A549 (cell line): ENCODE data around the gene MUC5B. TPM values are rescaled to one million over a fixed set of nuclear protein-coding genes. Genes with fewer than 3 reads are reported as not detected.

Experiments
- ATAC-seq, 2 experiments: fragments of 200-7000 bp in 1 of 2; fragments of >200 bp in 1 of 2; cut with Nextera tagmentation in 1 of 2; cut with Tn5 transposase in 1 of 2; 3 replicates each; pipeline versions ENCODE4 v1.8.0 to v1.9.1; 2018 to 2020; ENCODE audit warnings: mild to moderate bottlenecking in 1 of 2, moderate library complexity in 1 of 2
- CTCF ChIA-PET: fragments of 300-600 bp; sonication (Branson Sonifier 250); formaldehyde crosslinking; extraction: SDS; loops from one replicate; lab custom pipeline; 2021; ENCODE audit warnings: antibody characterized with exemption, inconsistent platforms; lab: Yijun Ruan, JAX
- POLR2A ChIA-PET: fragments of 350-600 bp; formaldehyde crosslinking; extraction: SDS; loops from one replicate; lab custom pipeline; 2021; ENCODE audit warnings: antibody characterized with exemption, inconsistent platforms; lab: Yijun Ruan, JAX
- DNase-seq, 2 experiments: peaks; one replicate each; pipeline versions ENCODE4 v3.0.0 to v3.0.0-alpha.2; 2011 to 2016; ENCODE audit warnings: low read depth in 1 of 2, low spot score in 1 of 2
- FAIRE-seq: peaks from 2 replicates; lab custom pipeline; 2011; peaks lifted over from hg19 to GRCh38; lab: Jason Lieb, UNC
- H3K27ac ChIP-seq, 2 experiments: fragments of >200 bp; sonication (Bioruptor Twin); formaldehyde crosslinking; 3 replicates each; pipeline ENCODE4 v1.5.1; 2016 to 2017
- H3K4me1 ChIP-seq: fragments of >200 bp; sonication (Bioruptor Twin); formaldehyde crosslinking; 3 replicates; pipeline ENCODE4 v1.6.1; 2016
- H3K4me2 ChIP-seq: fragments of >200 bp; sonication (Bioruptor Twin); formaldehyde crosslinking; 3 replicates; pipeline ENCODE4 v1.6.1; 2016
- H3K4me3 ChIP-seq: fragments of >200 bp; sonication (Bioruptor Twin); formaldehyde crosslinking; 3 replicates; pipeline ENCODE4 v1.5.1; 2016
- H3K9me3 ChIP-seq: fragments of >200 bp; sonication (Bioruptor Twin); formaldehyde crosslinking; 3 replicates; pipeline ENCODE4 v1.6.1; 2016
- CEBPB ChIP-seq, 2 experiments: fragments of >200 bp in 1 of 2; sonication (Bioruptor Twin) in 1 of 2; formaldehyde crosslinking in 1 of 2; IDR thresholded peaks; 2 replicates each; pipeline ENCODE4 v1.6.1; 2012 to 2016
- E2F6 ChIP-seq: IDR thresholded peaks from 2 replicates; pipeline ENCODE4 v1.6.1; 2012; ENCODE audit warnings: low read depth, borderline replicate concordance
- EHF ChIP-seq: fragments of 250-450 bp; sonication (Bioruptor Pico); IDR thresholded peaks from 2 replicates; pipeline ENCODE4 v1.5.0; 2020; ENCODE audit warnings: mild to moderate bottlenecking
- ELK1 ChIP-seq: fragments of 150-350 bp; IDR thresholded peaks from 2 replicates; pipeline ENCODE4 v1.6.1; 2014; ENCODE audit warnings: low read depth, mild to moderate bottlenecking, low read length
- EP300 ChIP-seq, 2 experiments: fragments of >200 bp; sonication (Bioruptor Twin); formaldehyde crosslinking; IDR thresholded peaks; 2 replicates in 1 of 2; 3 replicates in 1 of 2; pipeline ENCODE4 v1.6.1; 2016 to 2017
- GATA3 ChIP-seq: IDR thresholded peaks from 2 replicates; pipeline ENCODE4 v1.6.1; 2012; ENCODE audit warnings: borderline replicate concordance
- HES2 ChIP-seq: fragments of >200 bp; sonication (Bioruptor Twin); formaldehyde crosslinking; IDR thresholded peaks from 2 replicates; pipeline ENCODE4 v1.6.1; 2016
- HOXB13 ChIP-seq: fragments of 250-450 bp; sonication (Bioruptor Pico); IDR thresholded peaks from 2 replicates; pipeline ENCODE4 v1.5.0; 2020; ENCODE audit warnings: low read depth, mild to moderate bottlenecking, moderate library complexity
- JUN ChIP-seq, 2 experiments: fragments of >200 bp; sonication (Bioruptor Twin); formaldehyde crosslinking; IDR thresholded peaks; 2 replicates in 1 of 2; 3 replicates in 1 of 2; pipeline ENCODE4 v1.6.1; 2016 to 2017
- MAX ChIP-seq: IDR thresholded peaks from 2 replicates; pipeline ENCODE4 v1.6.1; 2012
- MYC ChIP-seq: IDR thresholded peaks from 2 replicates; pipeline ENCODE4 v1.6.1; 2012; ENCODE audit warnings: mild to moderate bottlenecking, inconsistent platforms, low read length, improper control_type of control experiment, borderline replicate concordance
- POLR2A ChIP-seq: IDR thresholded peaks from 2 replicates; pipeline ENCODE4 v1.6.1; 2012; ENCODE audit warnings: mild to moderate bottlenecking, low read length
- RAD21 ChIP-seq, 2 experiments: fragments of >200 bp in 1 of 2; sonication (Bioruptor Twin) in 1 of 2; formaldehyde crosslinking in 1 of 2; IDR thresholded peaks in 1 of 2; conservative IDR thresholded peaks in 1 of 2; 2 replicates in 1 of 2; 3 replicates in 1 of 2; pipeline ENCODE4 v1.6.1; 2012 to 2018; ENCODE audit warnings: inconsistent platforms in 1 of 2
- TP53 ChIP-seq: fragments of 250-450 bp; sonication (Bioruptor Pico); IDR thresholded peaks from 2 replicates; pipeline ENCODE4 v1.5.0; 2021; ENCODE audit warnings: mild to moderate bottlenecking, moderate library complexity
- ZNF302 ChIP-seq: fragments of 250-450 bp; sonication (Bioruptor Pico); IDR thresholded peaks from 2 replicates; pipeline ENCODE4 v1.9.0; 2021; ENCODE audit warnings: inconsistent platforms, mild to moderate bottlenecking, moderate library complexity
- WGBS: methylation state at CpG from one replicate; pipeline ENCODE4 v1.1.6; 2017; ENCODE audit errors: missing lambda C conversion rate; 5-methylcytosine and 5-hydroxymethylcytosine counted together
- polyA plus RNA-seq, 4 experiments: library from polyadenylated mRNA; depleted of rRNA in 3 of 4; stranded (reverse); fragments of >200 nt; fragmentation: RNase III in 1 of 4; extraction: RNeasy Plus Mini Kit Qiagen cat#74134 plus additional on column Dnase treatment in 1 of 4; gene quantifications; 2 replicates in 3 of 4; 3 replicates in 1 of 4; pipeline ENCODE4 v1.2.3, GENCODE V29; 2011 to 2017

The MUC5B gene
- polyA plus RNA-seq, 2 of the 4 experiments (the other 2 are of a cell fraction): 0.85 to 1.4 TPM

GRCh38 chr11:1219446-1219833 is 3.4 kb upstream of the MUC5B start:
- no peak overlapping the region for H3K4me3 ChIP-seq
- WGBS: no CpG with 5 or more reads among the region's 10 CpGs
- TF ChIP-seq HOXB13 (CRISPR knock-in tag) (peak; percentile 16; the same call in 1 of the 2 replicates), MYC (no peak), MAX (no peak)
- ATAC-seq: no peak
- CTCF ChIA-PET: interaction anchor here (0.6 to 2.8 kb wide), 3 partner anchors 16 to 106 kb away, joined by 3 to 13 read pairs (median 6); no protein-coding TSS in a partner anchor
- H3K27ac ChIP-seq: peak overlapping the region; percentile 78 to 81
- FAIRE-seq: no peak
- H3K4me1 ChIP-seq: peaks cover 55% of the 10 kb centered on the region
- POLR2A ChIA-PET: no interaction called here
- H3K4me2 ChIP-seq: peak overlapping the region; percentile 38
- DNase-seq: no peak
- peaks cover 3% of the 10 kb centered on the region; the same call in 1 of the 3 replicates for H3K9me3 ChIP-seq

- POLR2A ChIA-PET: interaction anchor here (0.6 kb wide), 1 partner anchor 40 kb away, joined by 4 read pairs; no protein-coding TSS in a partner anchor
These were observed 2.7 kb upstream of the MUC5B start for GRCh38 chr11:1219834-1220815.

GRCh38 chr11:1220941-1221721 is 1.7 kb upstream of the MUC5B start:
- H3K4me3 ChIP-seq: no peak overlapping the region
- POLR2A ChIA-PET: interaction anchor here (0.6 kb wide), 1 partner anchor 39 kb away, joined by 4 read pairs; no protein-coding TSS in a partner anchor
- FAIRE-seq (no peak), ATAC-seq (no peak), DNase-seq (no peak)
- 88% methylated on average over 28 of the region's 28 CpGs for WGBS
- peaks cover 62% of the 10 kb centered on the region for H3K4me1 ChIP-seq
- TF ChIP-seq POLR2A (peak; percentile 13; the same call in 1 of the 2 replicates), TP53 (CRISPR knock-in tag) (no peak)
- CTCF ChIA-PET: interaction anchor here (0.8 to 2.8 kb wide), 5 partner anchors 9 to 353 kb away, joined by 3 to 13 read pairs (median 3); no protein-coding TSS in a partner anchor
- H3K4me2 ChIP-seq: no peak overlapping the region
- H3K9me3 ChIP-seq: no peaks in the 10 kb centered on the region
- H3K27ac ChIP-seq: peak overlapping the region; percentile 78 to 81; a peak in 5 of 6 replicates

More at GRCh38 chr11:1219834-1220815, 2.7 kb upstream of the MUC5B start:
- FAIRE-seq (no peak), DNase-seq (peak in 1 of 2 experiments; percentile 84), ATAC-seq (peak; percentile 25 to 58; a peak in 5 of 6 replicates)
- Histone ChIP-seq H3K27ac (peak overlapping the region; percentile 78 to 81), H3K4me1 (peaks cover 62% of the 10 kb centered on the region), H3K9me3 (no peaks in the 10 kb centered on the region), H3K4me3 (no peak overlapping the region), H3K4me2 (peak overlapping the region; percentile 38)
- no peak for TF ChIP-seq ELK1
- peak; percentile 64; the same call in 1 of the 2 replicates for TF ChIP-seq GATA3
- TF ChIP-seq MAX: peak; percentile 59
- TF ChIP-seq EHF (CRISPR knock-in tag): no peak
- TF ChIP-seq HES2: no peak
- TF ChIP-seq CEBPB (IDR thresholded peaks at IDR 0.05): peak in 1 of 2 experiments; percentile 27; a peak in 1 of 4 replicates
- TF ChIP-seq JUN (IDR thresholded peaks at IDR 0.05): peak in 1 of 2 experiments; percentile 70; a peak in 3 of 5 replicates
- 0 out of 2 replicates have a peak, but pooled peaks have one; percentile 27 for TF ChIP-seq E2F6
- 0 out of 5 replicates have a peak, but pooled peaks of 1 of the 2 experiments have one; percentile 19 for TF ChIP-seq RAD21 (conservative IDR thresholded peaks at IDR 0.05 in 1 of 2, IDR thresholded peaks at IDR 0.05 in 1 of 2)
- TF ChIP-seq EP300 (IDR thresholded peaks at IDR 0.05): peak; percentile 71 to 74; a peak in 3 of 5 replicates
- TF ChIP-seq HOXB13 (CRISPR knock-in tag): peak; percentile 7; the same call in 1 of the 2 replicates
- TF ChIP-seq ZNF302 (CRISPR knock-in tag): no peak
- CTCF ChIA-PET: interaction anchor here (0.8 to 2.8 kb wide), 5 partner anchors 10 to 106 kb away, joined by 3 to 13 read pairs (median 6); no protein-coding TSS in a partner anchor
- 50% methylated on average over 33 of the region's 48 CpGs for WGBS
